Neural crest cell (in vitro differentiated cells): Measurements from ENCODE around the gene ACD. TPM values are rescaled to one million over a fixed set of nuclear protein-coding genes. Genes with fewer than 3 reads are reported as not detected.

Experiments used
- DNase-seq: peaks from one replicate; pipeline ENCODE4 v3.0.0; 2021; ENCODE audit warnings: low read depth, mixed read lengths, low spot score
- H3K27ac Mint-ChIP-seq: one replicate; pipeline ENCODE4 v1.8.0; 2021; ENCODE audit warnings: mild to moderate bottlenecking, mixed read lengths; ENCODE audit not compliant: unreplicated experiment
- H3K27me3 Mint-ChIP-seq: 2 replicates; pipeline ENCODE4 v1.8.0; 2021; ENCODE audit warnings: low read depth, mild to moderate bottlenecking, mixed read lengths
- H3K36me3 Mint-ChIP-seq: 2 replicates; pipeline ENCODE4 v1.8.0; 2021; ENCODE audit warnings: low read depth, mild to moderate bottlenecking, mixed read lengths
- H3K4me1 Mint-ChIP-seq: 2 replicates; pipeline ENCODE4 v1.8.0; 2021; ENCODE audit warnings: mixed read lengths
- H3K4me3 Mint-ChIP-seq: one replicate; pipeline ENCODE4 v1.8.0; 2021; ENCODE audit warnings: mild to moderate bottlenecking, mixed read lengths
- H3K9me3 Mint-ChIP-seq: 2 replicates; pipeline ENCODE4 v1.8.0; 2021; ENCODE audit warnings: mixed read lengths
- total RNA-seq: library from RNA; stranded (reverse); gene quantifications from 2 replicates; pipeline ENCODE4 v1.2.1, GENCODE V29; 2021
- TF ChIP-seq, protein P1 (sequence below): fragments of 200-600 bp; sonication (generic); conservative IDR thresholded peaks from 2 replicates; pipeline ENCODE4 v1.5.0; 2021; ENCODE audit warnings: antibody characterized with exemption, mild to moderate bottlenecking

ACD gene
- total RNA-seq, 1 donor from 2014 or later = 39.3 TPM

DNA sequence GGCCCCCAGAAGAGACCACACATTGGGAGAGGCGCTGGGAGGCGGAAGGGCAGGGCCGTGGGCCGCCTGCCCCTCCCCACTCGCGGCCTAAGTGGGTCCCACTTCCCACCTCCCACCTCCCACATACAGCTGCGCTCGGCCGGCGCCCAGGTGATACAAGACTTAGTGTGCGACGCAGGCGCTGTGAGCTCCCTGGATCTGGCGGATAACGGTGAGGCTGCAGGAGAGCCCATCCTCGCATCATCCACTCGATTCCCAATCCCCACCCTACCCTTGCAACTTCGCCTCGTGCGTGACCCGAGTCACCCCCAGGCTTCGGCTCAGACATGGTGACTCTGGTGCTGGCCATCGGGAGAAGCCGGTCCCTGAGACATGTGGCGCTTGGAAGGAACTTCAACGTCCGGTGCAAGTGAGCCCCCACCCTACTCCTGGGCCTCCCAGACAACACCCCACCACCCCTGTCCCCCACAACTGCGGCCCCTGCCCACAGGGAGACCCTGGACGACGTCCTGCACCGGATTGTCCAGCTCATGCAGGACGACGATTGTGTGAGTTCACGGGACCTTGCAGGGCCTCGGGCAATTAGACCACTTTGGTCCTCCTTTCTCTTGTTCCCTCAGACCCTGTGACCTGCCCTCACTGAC, 11.2 kb downstream of the ACD start:
- H3K27me3 Mint-ChIP-seq = peaks cover 59% of the 10 kb centered on the region
- no peaks in the 10 kb centered on the region for H3K36me3 Mint-ChIP-seq
- no peaks in the 10 kb centered on the region for H3K9me3 Mint-ChIP-seq
- peaks cover 21% of the 10 kb centered on the region for H3K4me1 Mint-ChIP-seq
- TF ChIP-seq, protein P1, sequence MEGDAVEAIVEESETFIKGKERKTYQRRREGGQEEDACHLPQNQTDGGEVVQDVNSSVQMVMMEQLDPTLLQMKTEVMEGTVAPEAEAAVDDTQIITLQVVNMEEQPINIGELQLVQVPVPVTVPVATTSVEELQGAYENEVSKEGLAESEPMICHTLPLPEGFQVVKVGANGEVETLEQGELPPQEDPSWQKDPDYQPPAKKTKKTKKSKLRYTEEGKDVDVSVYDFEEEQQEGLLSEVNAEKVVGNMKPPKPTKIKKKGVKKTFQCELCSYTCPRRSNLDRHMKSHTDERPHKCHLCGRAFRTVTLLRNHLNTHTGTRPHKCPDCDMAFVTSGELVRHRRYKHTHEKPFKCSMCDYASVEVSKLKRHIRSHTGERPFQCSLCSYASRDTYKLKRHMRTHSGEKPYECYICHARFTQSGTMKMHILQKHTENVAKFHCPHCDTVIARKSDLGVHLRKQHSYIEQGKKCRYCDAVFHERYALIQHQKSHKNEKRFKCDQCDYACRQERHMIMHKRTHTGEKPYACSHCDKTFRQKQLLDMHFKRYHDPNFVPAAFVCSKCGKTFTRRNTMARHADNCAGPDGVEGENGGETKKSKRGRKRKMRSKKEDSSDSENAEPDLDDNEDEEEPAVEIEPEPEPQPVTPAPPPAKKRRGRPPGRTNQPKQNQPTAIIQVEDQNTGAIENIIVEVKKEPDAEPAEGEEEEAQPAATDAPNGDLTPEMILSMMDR = no peak
- H3K27ac Mint-ChIP-seq = no peak overlapping the region
- no peak for DNase-seq
- H3K4me3 Mint-ChIP-seq = no peak overlapping the region

DNA sequence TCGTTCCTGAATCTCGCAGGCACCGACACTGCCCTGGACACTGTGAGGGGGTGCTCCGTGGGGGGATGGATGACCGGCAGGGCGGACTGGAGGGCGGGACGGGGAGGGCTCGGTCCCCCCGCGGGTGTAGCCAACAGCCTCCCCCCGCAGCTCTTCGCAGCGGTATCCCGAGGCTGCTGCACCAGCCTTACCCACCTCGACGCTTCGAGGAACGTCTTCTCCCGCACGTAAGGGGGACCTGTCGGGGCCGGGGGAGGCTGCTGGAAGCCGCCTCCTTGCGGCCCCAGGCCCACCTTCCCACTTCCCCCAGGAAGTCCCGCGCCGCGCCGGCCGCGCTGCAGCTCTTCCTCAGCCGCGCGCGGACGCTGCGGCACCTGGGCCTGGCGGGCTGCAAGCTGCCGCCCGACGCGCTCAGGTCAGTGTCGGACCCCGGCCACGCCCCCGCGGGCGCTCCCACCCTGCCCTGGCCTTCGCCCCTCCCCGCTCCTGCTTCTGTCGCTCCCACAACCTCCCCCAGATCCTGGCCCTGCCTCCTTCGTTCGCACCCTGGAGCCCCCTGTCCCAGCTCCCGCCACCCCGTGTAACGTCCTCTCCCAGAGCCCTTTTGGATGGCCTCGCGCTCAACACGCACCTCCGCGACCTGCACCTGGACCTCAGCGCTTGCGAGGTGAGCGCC, 11.8 kb downstream of the ACD start:
- H3K9me3 Mint-ChIP-seq = no peaks in the 10 kb centered on the region
- TF ChIP-seq, protein P1 = no peak
- peaks cover 59% of the 10 kb centered on the region for H3K27me3 Mint-ChIP-seq
- peaks cover 17% of the 10 kb centered on the region for H3K4me1 Mint-ChIP-seq
- no peak overlapping the region for H3K27ac Mint-ChIP-seq
- H3K4me3 Mint-ChIP-seq = no peak overlapping the region
- H3K36me3 Mint-ChIP-seq = no peaks in the 10 kb centered on the region
- DNase-seq = no peak

DNA sequence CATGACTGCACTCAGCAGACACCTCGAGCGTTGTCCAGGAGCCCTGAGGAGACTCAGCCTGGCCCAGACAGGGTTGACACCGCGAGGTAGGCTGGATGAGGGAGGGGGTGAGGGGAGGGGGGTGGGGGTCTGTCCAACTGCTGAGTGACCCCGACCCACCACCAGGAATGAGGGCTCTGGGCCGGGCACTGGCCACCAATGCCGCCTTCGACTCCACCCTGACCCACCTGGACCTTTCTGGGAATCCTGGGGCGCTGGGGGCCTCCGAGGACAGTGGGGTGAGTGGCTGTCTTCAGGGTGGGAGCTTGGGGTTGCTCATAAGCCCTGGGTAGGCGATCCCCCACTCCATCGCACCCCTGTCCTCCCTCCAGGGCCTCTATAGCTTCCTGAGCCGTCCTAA, 12.4 kb downstream of the ACD start:
- no peaks in the 10 kb centered on the region for H3K9me3 Mint-ChIP-seq
- no peak overlapping the region for H3K27ac Mint-ChIP-seq
- no peaks in the 10 kb centered on the region for H3K36me3 Mint-ChIP-seq
- peaks cover 17% of the 10 kb centered on the region for H3K4me1 Mint-ChIP-seq
- DNase-seq = no peak
- H3K27me3 Mint-ChIP-seq = peaks cover 59% of the 10 kb centered on the region
- H3K4me3 Mint-ChIP-seq = no peak overlapping the region
- TF ChIP-seq, protein P1 = no peak

DNA sequence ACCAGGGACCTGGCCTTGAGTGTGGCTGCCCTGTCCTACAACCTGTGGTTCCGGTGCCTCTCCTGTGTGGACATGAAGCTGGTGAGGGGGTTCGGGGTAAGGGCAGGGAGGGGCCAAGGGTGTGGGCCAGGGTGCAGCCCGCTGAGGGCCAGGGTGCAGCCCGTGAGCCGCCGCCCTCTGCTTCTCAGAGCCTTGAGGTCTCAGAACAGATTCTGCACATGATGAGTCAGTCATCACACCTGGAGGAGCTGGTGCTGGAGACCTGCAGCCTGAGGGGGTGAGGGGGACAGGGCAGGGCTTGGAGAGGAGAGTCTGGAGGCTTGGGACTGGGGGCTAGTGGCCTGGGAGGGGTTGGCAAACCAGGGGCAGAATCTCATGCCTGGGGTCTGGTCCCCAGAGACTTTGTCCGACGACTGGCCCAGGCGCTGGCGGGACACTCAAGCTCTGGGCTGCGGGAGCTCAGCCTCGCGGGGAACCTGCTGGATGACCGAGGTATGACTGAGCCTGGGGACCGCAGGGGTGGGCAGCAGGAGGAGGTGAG, 12.9 kb downstream of the ACD start:
- H3K27me3 Mint-ChIP-seq = peaks cover 55% of the 10 kb centered on the region
- TF ChIP-seq, protein P1 = no peak
- H3K4me3 Mint-ChIP-seq = no peak overlapping the region

DNA sequence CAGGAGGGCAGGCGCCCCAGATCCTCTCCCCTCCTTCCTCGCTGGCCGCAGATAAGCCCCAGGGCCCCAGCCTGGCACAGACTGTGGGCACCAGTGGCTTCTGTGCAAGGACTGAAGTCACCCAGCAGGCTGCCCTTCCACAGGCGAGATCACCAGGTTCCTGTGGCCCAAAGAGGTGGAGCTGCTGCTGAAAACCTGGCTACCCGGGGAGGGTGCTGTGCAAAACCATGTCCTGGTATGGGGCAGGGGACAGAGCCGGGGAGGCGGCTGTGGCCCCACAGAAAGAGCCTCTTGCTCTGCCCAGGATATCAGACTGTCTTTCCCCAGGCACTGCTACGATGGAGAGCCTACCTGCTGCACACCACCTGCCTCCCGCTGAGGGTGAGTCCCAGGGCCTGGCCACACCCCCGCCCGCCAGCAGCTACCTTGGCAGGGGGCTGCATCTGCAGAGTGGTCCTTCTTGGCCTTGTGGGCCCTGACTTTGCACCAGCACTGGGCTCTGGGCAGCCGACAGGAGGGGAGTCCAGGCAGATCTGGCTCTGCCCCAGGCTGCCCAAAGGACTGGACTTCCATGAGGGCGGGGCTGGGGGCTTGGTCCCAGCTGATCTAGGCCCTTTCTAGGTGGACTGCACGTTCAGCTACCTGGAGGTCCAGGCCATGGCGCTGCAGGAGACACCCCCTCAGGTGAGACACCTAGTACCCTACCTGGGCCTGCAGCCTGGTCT, 14.5 kb downstream of the ACD start:
- Mint-ChIP-seq H3K36me3 (no peaks in the 10 kb centered on the region), H3K27ac (no peak overlapping the region), H3K27me3 (peaks cover 39% of the 10 kb centered on the region), H3K9me3 (no peaks in the 10 kb centered on the region), H3K4me3 (no peak overlapping the region), H3K4me1 (peaks cover 9% of the 10 kb centered on the region)
- TF ChIP-seq, protein P1 = no peak
- DNase-seq = no peak

More for the DNA sequence above, 12.9 kb downstream of the ACD start:
- DNase-seq = no peak
- H3K27ac Mint-ChIP-seq = no peak overlapping the region
- peaks cover 17% of the 10 kb centered on the region for H3K4me1 Mint-ChIP-seq
- H3K36me3 Mint-ChIP-seq = no peaks in the 10 kb centered on the region
- no peaks in the 10 kb centered on the region for H3K9me3 Mint-ChIP-seq
